AG04449 (cell line): ENCODE results near the gene H19.

Experiments
- CTCF ChIA-PET: fragments of 350-600 bp; formaldehyde crosslinking; extraction: SDS; loops from one replicate; lab custom pipeline; 2021; ENCODE audit warnings: antibody characterized with exemption; lab: Yijun Ruan, JAX
- POLR2A ChIA-PET: fragments of 400-600, 350-600 bp; formaldehyde crosslinking; extraction: SDS; loops from one replicate; lab custom pipeline; 2020; ENCODE audit warnings: antibody characterized with exemption, inconsistent platforms; lab: Yijun Ruan, JAX
- DNase-seq: peaks from one replicate; pipeline ENCODE4 v3.0.0-alpha.2; 2010; ENCODE audit warnings: low read depth, low spot score
- H3K4me3 ChIP-seq: 2 replicates; pipeline ENCODE4 v1.5.1; 2011; ENCODE audit warnings: low read depth, mild to moderate bottlenecking, control low read depth, low read length
- TF ChIP-seq, protein P1 (sequence below): IDR thresholded peaks from one replicate; pipeline ENCODE4 v1.5.1; 2011; ENCODE audit warnings: mild to moderate bottlenecking, moderate library complexity, low read length, control low read depth, inconsistent platforms; ENCODE audit not compliant: insufficient read depth; ENCODE audit errors: missing control alignments

H19 gene

DNA sequence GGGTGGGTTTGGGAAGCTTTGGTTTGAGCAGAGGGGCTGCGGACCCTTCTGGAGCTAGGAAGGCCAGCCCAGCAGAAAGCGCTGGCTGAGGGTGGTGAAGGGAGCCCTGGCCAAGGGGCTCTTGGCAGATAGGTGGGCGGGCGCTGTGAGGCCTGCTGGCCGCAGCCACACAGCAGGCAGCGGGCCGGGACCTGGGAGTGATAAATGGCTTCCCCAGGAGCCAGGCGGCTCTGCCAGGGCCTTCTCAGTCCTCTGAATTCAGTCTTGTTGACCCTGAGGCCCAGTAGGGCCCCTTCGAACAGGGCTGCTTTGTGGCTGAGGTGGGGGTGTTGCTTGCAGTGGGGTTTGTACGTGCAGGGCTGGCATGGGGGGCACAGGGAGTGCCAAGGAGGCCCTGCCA lies 33.4 kb upstream of the H19 start:
- ChIA-PET POLR2A (no interaction called here), CTCF (interaction anchor here (2.0 to 21.3 kb wide), 2 partner anchors 121 to 378 kb away, joined by 6 to 1226 read pairs; no protein-coding TSS in a partner anchor)
- H3K4me3 ChIP-seq, result no peak overlapping the region
- DNase-seq, result no peak
- TF ChIP-seq, protein P1, sequence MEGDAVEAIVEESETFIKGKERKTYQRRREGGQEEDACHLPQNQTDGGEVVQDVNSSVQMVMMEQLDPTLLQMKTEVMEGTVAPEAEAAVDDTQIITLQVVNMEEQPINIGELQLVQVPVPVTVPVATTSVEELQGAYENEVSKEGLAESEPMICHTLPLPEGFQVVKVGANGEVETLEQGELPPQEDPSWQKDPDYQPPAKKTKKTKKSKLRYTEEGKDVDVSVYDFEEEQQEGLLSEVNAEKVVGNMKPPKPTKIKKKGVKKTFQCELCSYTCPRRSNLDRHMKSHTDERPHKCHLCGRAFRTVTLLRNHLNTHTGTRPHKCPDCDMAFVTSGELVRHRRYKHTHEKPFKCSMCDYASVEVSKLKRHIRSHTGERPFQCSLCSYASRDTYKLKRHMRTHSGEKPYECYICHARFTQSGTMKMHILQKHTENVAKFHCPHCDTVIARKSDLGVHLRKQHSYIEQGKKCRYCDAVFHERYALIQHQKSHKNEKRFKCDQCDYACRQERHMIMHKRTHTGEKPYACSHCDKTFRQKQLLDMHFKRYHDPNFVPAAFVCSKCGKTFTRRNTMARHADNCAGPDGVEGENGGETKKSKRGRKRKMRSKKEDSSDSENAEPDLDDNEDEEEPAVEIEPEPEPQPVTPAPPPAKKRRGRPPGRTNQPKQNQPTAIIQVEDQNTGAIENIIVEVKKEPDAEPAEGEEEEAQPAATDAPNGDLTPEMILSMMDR, result no peak

DNA sequence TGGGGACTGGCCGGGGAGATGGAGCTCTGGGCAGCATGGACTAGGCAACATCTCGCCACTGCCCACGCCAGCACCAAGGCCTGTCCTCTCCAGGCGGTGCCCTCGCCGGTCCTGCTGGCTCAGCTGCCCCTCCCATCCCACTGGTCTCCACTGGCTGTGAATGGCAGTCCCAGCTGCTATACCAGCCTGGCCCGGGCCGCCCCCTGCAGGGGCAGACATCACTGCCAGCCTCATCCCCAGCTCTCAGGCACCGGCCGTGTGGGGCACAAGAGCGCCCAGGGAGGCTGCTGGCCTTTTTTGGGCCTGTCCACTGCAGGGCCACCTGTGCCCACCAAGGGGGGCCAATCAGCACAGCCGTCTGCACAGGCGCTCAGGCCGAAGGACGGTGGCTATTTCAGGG lies 30.1 kb upstream of the H19 start:
- TF ChIP-seq, protein P1, result no peak
- ChIA-PET POLR2A (no interaction called here), CTCF (interaction anchor here (1.2 to 21.3 kb wide), 5 partner anchors 9 to 375 kb away, joined by 3 to 1226 read pairs (median 12); no protein-coding TSS in a partner anchor)
- DNase-seq, result no peak
- no peak overlapping the region for H3K4me3 ChIP-seq

DNA sequence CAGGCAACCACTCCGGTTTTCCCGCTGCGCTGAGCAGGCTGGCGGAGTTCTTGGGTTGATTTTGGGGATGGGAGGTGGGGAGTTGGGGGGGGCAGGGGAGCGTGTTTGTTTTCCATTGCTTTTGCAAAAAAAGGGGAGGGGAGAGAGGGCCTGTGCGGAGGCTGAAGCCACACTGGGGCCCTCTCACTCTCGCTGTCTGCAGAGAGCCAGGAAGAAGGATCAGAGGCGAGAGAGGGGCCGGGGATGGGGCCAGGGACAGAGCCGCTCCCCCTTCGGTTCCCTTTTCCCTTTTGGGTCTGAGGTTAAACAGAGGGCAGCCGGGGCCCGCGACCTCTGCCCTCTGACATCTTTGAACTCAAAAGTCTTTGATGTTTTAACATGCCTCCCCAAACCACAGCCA lies 17.4 kb upstream of the H19 start:
- H3K4me3 ChIP-seq, result no peak overlapping the region
- TF ChIP-seq, protein P1, result no peak
- no peak for DNase-seq
- ChIA-PET CTCF (interaction anchor here (2.0 kb wide), 1 partner anchor 137 kb away, joined by 18 read pairs; no protein-coding TSS in a partner anchor), POLR2A (no interaction called here)

DNA sequence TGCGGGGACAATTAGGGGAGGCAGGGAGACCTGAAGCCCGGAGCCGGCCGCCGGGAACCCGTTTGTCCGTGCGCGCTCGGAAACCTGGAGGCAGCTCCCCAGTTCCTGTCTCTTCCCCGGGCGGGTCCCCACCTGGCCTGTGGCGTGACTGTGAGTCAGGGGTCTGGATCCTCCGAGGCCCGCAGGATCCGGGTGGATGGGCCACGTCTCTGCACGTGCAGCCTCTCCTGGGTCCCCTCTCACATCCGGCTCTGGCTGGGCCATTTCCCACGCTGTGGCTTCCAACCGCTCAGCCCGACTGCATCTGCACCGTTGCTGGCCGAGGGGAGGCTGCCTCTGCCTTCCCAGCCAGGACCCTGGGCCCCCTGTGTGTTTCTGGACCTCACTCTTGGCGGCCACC lies 14.8 kb upstream of the H19 start:
- ChIA-PET CTCF (no interaction called here), POLR2A (no interaction called here)
- TF ChIP-seq, protein P1, result no peak
- H3K4me3 ChIP-seq, result no peak overlapping the region
- DNase-seq, result no peak

DNA sequence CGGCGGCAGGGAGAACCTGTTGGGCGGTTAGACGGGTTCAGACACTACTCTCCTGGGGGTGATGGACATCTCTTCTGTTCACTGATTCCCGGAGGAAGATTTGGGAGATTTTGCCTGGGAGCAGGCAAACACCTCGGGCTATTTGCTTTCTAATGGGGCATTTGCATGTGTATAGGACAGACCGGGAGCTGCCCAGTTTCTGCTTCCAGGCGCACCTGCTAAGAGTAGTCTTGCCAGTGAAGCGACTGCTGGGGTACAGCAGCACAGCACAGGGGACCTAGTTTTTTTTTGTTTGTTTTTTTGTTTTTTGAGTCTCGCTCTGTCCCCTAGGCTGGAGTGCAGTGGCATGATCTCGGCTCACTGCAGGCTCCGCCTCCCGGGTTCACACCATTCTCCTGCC lies 6.8 kb upstream of the H19 start:
- no peak overlapping the region for H3K4me3 ChIP-seq
- TF ChIP-seq, protein P1, result no peak
- no peak for DNase-seq
- POLR2A ChIA-PET, result no interaction called here
- CTCF ChIA-PET, result interaction anchor here (1.3 to 6.1 kb wide), 5 partner anchors 13 to 312 kb away, joined by 3 to 76 read pairs (median 3); no protein-coding TSS in a partner anchor

DNA sequence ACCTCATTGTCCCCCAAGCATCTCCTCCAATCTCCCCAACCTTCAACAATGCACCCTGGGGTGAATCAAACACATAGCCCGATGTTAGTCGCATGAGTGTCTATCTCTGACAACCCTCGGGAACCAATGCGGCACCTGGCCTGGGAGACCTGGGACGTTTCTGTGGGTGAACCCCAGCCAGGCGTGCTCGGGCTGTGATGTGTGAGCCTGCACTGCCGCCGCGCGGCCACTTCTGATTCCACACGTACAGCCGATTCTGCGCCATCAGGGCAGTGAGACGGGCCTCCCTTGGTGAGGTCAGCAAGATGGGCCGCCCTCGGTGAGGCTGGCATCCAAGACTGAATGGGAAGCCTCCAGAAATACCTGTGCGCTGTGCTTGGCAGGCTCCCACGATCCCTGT lies 5.2 kb upstream of the H19 start:
- TF ChIP-seq, protein P1, result no peak
- ChIA-PET POLR2A (no interaction called here), CTCF (interaction anchor here (0.8 to 6.1 kb wide), 23 partner anchors 22 to 363 kb away, joined by 3 to 136 read pairs (median 6); partner anchors contain the start of genes MRPL23 and SYT8)
- DNase-seq, result no peak
- no peak overlapping the region for H3K4me3 ChIP-seq
